KOPT-K1 (cell line): Measurements from ENCODE around the gene CYB561A3.

ENCODE experiments used
- H3K27ac ChIP-seq: fragments of 200-600 bp; sonication (generic); 2 replicates; pipeline ENCODE4 v1.5.1; 2016; ENCODE audit warnings: antibody characterized with exemption, mild to moderate bottlenecking, low read depth, low read length; ENCODE audit not compliant: poor library complexity, severe bottlenecking
- H3K36me3 ChIP-seq: fragments of 200-600 bp; sonication (generic); 2 replicates; pipeline ENCODE4 v1.5.1; 2017; ENCODE audit warnings: antibody characterized with exemption, mild to moderate bottlenecking, low read length, moderate library complexity; ENCODE audit not compliant: insufficient read depth
- H3K9me3 ChIP-seq: fragments of 200-600 bp; sonication (generic); 2 replicates; pipeline ENCODE4 v1.5.1; 2017; ENCODE audit warnings: antibody characterized with exemption, low read length, mild to moderate bottlenecking; ENCODE audit not compliant: insufficient read depth, poor library complexity, severe bottlenecking

The CYB561A3 gene

DNA sequence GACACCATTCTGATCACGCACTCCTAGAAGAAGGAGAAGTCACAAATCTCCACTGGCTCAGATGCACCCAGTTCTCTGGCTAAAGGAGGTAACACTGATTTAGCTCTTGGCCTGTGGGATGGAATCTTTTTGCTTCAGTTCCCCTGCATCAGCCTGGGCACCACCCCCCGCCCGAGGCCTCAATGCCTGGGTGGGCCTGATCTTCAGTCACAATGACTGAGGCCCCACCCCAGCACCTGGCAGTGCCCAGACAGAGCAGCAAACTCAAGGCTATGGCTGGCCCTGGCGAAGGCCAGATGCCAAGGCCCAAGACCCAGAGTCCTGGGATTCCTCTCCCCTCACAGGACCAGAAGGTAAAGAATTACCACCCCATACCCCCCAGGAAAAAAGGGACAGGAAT lies 5.0 kb downstream of the CYB561A3 start:
- peaks cover 31% of the 10 kb centered on the region for H3K36me3 ChIP-seq
- no peaks in the 10 kb centered on the region for H3K9me3 ChIP-seq
- H3K27ac ChIP-seq, result no peak overlapping the region

DNA sequence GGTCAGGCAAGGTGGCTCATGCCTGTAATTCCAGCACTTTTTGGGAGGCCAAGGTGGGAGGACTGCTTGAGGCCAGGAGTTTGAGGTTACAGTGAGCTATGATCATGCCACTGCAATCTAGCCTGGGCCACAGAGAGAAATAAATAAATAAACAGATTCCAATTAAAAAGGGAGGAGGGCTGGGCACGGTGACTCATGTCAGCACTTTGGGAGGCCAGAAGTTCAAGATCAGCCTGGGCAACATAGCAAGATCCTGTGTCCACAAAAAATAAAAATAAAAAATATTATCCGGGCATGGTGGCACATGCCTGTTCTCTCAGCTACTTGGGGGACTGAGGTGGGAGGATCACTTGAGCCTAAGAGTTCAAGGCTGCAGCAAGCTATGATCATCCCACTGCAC lies 7.5 kb downstream of the CYB561A3 start:
- H3K36me3 ChIP-seq, result peaks cover 54% of the 10 kb centered on the region
- H3K9me3 ChIP-seq, result no peaks in the 10 kb centered on the region
- no peak overlapping the region for H3K27ac ChIP-seq

GRCh38 chr11:61353131-61354067 lies 8.3 kb downstream of the CYB561A3 start:
- no peaks in the 10 kb centered on the region for H3K9me3 ChIP-seq
- H3K27ac ChIP-seq, result no peak overlapping the region
- H3K36me3 ChIP-seq, result peaks cover 62% of the 10 kb centered on the region

DNA sequence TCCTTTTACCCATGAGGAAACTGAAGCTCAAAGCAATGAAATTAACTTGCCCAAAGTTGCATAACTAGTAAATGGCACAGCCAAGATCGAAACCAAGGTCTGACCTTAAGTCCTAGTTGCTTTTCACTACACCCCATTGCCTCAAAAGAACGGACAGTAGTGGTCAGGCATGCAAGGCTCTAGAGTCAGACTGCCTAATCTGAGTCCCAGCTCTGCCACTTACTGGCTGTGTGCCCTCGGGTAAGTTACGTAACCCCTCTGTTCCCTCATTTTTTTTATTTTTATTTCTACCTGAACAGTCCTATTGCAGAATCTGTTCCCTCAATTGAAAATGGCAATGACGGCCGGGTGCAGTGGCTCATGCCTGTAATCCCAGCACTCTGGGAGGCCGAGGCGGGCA lies 9.6 kb downstream of the CYB561A3 start:
- no peak overlapping the region for H3K27ac ChIP-seq
- peaks cover 68% of the 10 kb centered on the region for H3K36me3 ChIP-seq
- no peaks in the 10 kb centered on the region for H3K9me3 ChIP-seq

GRCh38 chr11:61350803-61351202 lies 10.9 kb downstream of the CYB561A3 start:
- Histone ChIP-seq H3K36me3 (peaks cover 65% of the 10 kb centered on the region), H3K27ac (no peak overlapping the region), H3K9me3 (no peaks in the 10 kb centered on the region)

GRCh38 chr11:61350336-61350735 lies 11.3 kb downstream of the CYB561A3 start:
- no peak overlapping the region for H3K27ac ChIP-seq
- peaks cover 65% of the 10 kb centered on the region for H3K36me3 ChIP-seq

DNA sequence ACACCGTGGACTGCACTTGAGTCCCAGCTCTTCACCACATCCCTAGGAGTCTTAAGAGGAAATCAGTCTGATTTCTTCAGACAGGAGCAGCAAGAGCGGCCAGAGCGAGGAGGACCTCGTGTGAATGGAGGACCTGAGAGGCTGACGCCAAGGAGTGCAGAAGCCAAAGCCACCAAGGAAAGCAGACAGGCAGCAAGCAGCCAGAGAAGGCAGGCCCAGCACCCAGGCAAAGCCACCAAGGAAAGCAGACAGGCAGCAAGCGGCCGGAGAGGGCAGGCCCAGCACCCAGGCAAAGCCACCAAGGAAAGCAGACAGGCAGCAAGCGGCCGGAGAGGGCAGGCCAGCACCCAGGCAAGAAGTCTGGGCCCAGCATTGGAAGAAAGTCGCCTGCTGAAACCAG lies 11.8 kb downstream of the CYB561A3 start:
- H3K27ac ChIP-seq, result no peak overlapping the region
- H3K36me3 ChIP-seq, result peaks cover 65% of the 10 kb centered on the region
- no peaks in the 10 kb centered on the region for H3K9me3 ChIP-seq

More at GRCh38 chr11:61350336-61350735, 11.3 kb downstream of the CYB561A3 start:
- no peaks in the 10 kb centered on the region for H3K9me3 ChIP-seq

- H3K36me3 ChIP-seq, result peaks cover 65% of the 10 kb centered on the region
- no peaks in the 10 kb centered on the region for H3K9me3 ChIP-seq
- H3K27ac ChIP-seq, result no peak overlapping the region
Measured at GRCh38 chr11:61349189-61349751, 12.4 kb downstream of the CYB561A3 start.

DNA sequence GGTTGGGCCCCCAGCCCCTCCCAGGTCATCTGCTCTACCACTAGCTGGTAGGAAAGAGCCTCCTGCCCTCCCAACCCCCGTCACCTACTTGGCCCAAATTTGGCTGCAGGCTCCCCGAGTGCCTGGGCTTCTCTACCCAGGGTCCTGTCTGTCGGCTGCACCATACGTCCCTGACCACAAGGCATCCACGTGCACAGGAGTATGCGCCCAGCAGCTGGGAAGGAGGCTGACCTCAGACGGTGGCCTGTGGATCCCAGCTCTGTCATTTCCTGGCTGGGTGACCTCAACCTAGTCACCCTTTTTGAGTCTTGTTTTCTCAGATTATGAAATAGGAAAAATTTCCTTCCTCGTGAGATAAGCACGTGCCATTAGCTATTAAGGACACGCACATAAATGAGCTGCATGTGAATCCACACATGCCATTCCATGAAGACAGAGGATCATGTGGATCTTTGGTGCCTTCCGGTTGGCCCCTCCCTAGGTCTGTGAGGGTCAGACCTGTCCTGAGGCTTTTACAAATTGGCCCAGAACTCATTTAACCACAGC lies 13.7 kb downstream of the CYB561A3 start:
- H3K36me3 ChIP-seq, result peaks cover 53% of the 10 kb centered on the region
- H3K9me3 ChIP-seq, result no peaks in the 10 kb centered on the region
- H3K27ac ChIP-seq, result no peak overlapping the region

GRCh38 chr11:61345954-61346843 lies 15.5 kb downstream of the CYB561A3 start:
- Histone ChIP-seq H3K36me3 (peaks cover 41% of the 10 kb centered on the region; the same call in 1 of the 2 replicates), H3K9me3 (no peaks in the 10 kb centered on the region), H3K27ac (no peak overlapping the region)

DNA sequence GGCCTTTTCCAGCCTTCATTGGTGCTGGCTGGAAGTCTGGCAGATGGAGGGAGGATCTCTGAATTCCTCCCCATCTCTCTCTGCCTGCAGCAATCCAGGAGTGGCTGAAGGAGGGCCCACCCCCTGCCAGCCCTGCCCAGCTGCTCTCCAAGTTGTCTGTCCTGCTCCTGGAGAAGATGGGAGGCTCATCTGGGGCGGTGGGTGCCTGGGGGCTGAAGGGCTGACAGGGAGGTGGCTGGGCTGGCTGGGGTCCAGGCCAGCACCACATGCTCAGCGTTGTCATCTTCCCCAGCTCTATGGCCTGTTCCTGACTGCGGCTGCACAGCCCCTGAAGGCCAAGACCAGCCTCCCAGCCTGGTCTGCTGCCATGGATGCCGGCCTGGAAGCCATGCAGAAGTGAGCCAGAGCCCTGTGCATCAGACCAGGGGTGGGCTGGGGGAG lies 16.5 kb downstream of the CYB561A3 start:
- H3K9me3 ChIP-seq, result no peaks in the 10 kb centered on the region
- peaks cover 32% of the 10 kb centered on the region; the same call in 1 of the 2 replicates for H3K36me3 ChIP-seq
- H3K27ac ChIP-seq, result no peak overlapping the region

GRCh38 chr11:61343792-61344745 lies 17.6 kb downstream of the CYB561A3 start:
- H3K27ac ChIP-seq, result no peak overlapping the region
- no peaks in the 10 kb centered on the region for H3K9me3 ChIP-seq
- H3K36me3 ChIP-seq, result peaks cover 20% of the 10 kb centered on the region; the same call in 1 of the 2 replicates

- Histone ChIP-seq H3K27ac (no peak overlapping the region), H3K9me3 (no peaks in the 10 kb centered on the region), H3K36me3 (peaks cover 4% of the 10 kb centered on the region; the same call in 1 of the 2 replicates)
Measured at GRCh38 chr11:61342207-61342803, 19.4 kb downstream of the CYB561A3 start.
